ENCODE measurements around the gene GTF2A1L. TPM values are rescaled to one million over a fixed set of nuclear protein-coding genes. Genes with fewer than 3 reads are reported as not detected.
"Not testable (repeated sequence)": the region's sequence is repeated elsewhere in the genome, so short reads cannot be mapped to it uniquely, and the experiment has no call there.

GTF2A1L gene
- total RNA-seq, 1 donor from 2014 or later = not detected

DNA sequence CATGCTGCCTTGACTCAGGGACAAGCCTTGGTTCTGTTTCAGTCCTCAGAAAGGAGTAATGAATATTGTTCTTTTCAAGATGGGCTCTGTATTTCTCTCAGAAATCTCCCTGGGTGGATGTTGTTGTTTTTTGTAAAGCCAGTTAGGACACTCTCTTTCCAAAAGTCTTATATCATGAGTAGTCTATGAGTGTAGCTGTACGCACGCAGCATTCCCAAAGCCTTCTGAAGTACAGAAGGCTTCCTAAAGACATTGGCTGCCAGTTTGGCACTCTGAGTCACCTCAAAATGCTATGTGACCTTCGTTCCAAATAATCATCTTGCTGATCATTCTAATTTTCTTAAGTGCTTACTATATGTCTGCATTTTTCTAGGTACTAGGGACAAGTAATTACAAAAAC lies 16.7 kb upstream of the GTF2A1L start:
- intact Hi-C loops (cut with DNase I) = no loop called here
- no peak for ATAC-seq

DNA sequence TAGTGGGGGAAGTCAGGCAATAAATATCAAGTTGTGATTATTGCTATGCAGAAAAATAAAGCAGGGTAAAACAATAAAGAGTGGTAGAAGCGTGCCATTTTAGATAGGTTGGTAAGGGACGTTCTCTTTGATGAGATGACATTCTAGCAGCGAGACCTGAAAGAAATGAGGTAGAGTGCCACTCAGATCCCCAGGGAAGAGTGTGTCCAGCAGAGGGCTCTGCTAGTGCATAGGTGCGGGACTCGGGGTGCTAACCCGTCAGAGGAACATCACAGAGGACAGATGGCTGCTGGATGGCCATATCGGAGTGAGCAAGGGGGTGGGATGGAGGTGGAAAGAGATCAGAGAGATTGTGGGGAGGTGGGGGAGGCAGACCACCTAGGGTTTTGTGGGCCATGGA lies 16.3 kb upstream of the GTF2A1L start:
- no peak for DNase-seq (ENCODE audit: missing footprints)
- intact Hi-C loops (cut with DNase I) = no loop called here
- ATAC-seq = peak; percentile 37

More for the DNA sequence above, 16.7 kb upstream of the GTF2A1L start:
- DNase-seq (ENCODE audit: missing footprints) = no peak

DNA sequence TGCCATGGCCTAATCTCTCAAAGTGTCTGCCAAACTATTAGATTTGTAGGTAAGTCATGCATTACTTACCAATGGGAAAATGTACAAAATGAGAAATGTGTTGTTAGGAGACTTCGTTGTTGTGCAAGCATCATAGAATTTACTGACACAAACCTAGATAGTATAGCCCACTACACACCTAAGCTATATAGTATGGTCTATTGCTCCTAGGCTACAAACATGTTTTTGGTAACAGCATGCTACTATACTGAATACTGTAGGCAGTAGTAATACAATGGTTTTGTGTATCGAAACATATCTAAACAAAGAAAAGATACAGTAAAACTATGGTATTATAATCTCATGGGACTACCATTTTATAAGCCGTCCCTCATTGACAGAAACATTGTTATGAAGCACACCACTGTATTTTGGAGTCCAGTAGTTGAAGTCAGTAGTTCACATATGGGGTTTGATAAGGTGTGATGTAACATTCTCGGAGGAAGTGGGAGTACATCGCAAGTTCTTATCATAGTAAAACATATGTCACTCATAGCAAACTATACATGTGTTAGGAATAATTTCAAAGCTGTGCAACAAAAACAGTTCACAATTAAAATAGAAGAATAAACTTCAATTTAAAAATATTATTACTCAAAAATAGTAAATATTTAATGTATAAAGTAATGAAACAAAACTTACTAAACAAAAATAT lies 12.0 kb upstream of the GTF2A1L start:
- no peak for ATAC-seq
- intact Hi-C loops (cut with DNase I) = no loop called here
- DNase-seq (ENCODE audit: missing footprints) = no peak

DNA sequence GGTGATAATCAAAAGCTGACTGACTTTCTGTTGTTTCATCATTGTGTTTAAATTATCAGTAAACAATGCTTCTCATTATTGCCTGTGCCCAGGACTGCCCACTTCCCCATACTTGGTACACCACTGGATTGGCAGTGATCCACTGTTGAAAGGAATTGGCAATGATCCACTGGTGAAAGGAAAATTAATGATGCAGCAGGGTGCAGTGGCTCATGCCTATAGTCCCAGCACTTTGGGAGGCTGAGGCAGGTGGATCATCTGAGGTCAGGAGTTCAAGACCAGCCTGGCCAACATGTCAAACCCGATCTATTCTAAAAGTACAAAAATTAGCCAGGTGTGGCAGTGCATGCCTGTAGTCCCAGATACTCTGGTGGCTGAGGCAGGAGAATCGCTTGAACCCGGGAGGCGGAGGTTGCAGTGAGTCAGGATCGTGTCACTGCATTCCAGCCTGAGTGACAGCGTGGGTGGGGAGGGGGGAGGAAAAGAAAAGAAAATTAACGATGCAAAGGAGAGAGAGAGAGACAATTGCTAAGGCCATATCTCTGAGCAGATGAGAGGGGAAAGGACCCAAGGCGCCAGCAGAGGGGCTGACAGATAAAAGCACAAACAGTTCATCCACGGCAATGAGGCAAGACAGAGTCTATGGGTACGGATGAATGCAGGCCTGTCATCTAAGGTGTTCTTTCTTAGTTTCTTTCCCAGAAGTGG lies 10.2 kb upstream of the GTF2A1L start:
- intact Hi-C loops (cut with DNase I) = no loop called here
- DNase-seq (ENCODE audit: missing footprints) (no peak), ATAC-seq (no peak)

DNA sequence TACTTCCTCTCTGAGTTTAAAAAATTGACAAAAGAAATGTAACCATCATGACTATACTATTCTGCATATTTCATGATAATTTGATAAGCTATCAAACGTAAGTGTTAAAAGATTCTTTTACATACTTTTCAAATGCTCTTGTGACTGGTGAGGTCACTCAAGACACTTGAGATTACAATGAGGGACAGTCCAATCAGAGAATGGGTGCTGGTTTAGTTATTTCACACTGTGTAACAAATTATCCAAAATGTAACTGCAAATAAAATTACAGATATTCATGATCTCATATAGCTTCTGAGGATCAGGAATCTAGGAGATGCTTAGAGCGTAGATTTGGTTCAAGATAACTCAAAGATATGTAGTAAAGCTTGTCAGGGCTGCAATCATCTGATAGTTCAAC lies 4.4 kb upstream of the GTF2A1L start:
- intact Hi-C loops (cut with DNase I) = no loop called here
- DNase-seq (ENCODE audit: missing footprints) = no peak
- no peak for ATAC-seq

DNA sequence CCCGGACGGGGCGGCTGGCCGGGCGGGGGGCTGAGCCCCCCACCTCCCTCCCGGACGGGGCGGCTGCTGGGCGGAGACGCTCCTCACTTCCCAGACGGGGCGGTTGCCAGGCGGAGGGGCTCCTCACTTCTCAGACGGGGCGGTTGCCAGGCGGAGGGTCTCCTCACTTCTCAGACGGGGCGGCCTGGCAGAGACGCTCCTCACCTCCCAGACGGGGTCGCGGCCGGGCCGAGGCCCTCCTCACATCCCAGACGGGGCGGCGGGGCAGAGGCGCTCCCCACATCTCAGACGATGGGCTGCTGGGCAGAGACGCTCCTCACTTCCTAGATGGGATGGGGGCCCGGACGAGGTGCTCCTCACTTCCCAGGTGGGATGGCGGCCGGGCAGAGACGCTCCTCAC lies 3.1 kb upstream of the GTF2A1L start:
- DNase-seq (ENCODE audit: missing footprints) = not testable (repeated sequence)

DNA sequence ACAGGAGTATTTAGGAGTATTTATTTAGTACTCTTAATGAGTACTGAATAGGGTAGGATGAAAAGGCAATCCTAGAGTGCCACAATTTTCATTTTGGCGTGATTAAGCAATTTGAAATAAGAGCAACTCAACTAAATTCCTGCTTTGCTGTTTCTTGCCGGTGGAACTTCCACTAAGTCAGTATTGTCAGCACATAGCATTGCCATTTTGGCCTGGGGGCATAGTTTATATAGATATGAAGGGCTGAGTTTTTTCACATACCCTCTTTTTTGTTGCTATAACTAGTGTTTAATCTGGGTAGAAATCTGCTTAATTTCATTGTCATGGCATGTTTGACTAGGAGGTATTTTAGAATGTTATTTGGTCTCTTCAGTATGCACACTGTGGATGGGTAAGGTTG lies 1.9 kb downstream of the GTF2A1L start:
- no peak for ATAC-seq
- intact Hi-C loops (cut with DNase I) = no loop called here
- DNase-seq (ENCODE audit: missing footprints) = no peak

More for the DNA sequence above, 3.1 kb upstream of the GTF2A1L start:
- ATAC-seq; intact Hi-C loops (cut with DNase I): not testable (repeated sequence)

DNA sequence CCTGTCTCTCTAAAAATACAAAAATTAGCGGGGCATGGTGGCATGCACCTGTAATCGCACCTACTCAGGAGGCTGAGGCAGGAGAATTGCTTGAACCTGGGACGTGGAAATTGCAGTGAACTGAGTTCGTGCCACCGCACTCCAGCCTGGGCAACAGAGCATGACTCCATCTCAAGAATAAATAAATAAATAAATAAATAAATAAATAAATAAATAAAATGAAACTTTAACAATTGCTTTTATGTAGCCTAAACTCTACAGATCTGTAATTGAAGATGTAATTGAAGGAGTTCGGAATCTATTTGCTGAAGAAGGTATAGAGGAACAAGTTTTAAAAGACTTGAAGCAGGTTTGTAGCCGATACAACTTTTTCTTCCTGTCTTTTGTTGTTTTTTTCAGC lies 2.9 kb downstream of the GTF2A1L start:
- no peak for DNase-seq (ENCODE audit: missing footprints)
- intact Hi-C loops (cut with DNase I) = no loop called here
- ATAC-seq = no peak

DNA sequence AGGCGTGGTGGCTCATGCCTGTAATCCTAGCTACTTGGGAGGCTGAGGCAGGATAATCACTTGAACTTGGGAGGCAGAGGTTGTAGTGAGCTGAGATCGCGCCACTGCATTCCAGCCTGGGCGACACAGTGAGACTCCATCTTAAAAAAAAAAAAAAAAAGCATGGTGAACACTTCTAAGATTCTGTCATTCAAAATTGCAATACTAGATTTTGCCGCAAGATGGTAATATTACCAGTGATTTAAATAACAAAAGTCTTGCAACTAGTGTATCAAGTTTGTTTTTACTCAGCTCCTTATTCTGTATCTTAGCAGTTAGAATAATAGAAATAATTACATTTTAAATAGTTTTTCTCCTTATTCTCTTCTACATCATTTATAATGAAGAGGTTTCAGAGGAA lies 5.0 kb downstream of the GTF2A1L start:
- ATAC-seq; intact Hi-C loops (cut with DNase I); DNase-seq (ENCODE audit: missing footprints): not testable (repeated sequence)

DNA sequence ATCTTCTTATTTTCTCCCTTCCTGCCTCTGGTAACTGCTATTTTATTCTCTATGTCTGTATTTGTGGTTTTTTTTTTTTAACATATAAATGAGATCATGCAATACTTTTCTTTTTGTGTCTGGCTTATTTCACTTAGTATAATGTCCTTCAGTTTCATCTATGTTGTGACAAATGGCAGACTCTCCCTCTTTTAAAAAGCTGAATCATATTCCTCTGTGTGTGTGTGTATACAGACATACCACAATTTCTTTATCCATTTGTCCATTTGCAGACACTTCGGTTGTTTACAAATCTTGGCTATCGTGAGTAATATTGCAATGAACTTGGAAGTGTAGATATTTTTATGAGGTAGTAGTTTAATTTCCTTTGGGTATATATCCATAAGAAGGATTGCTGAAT lies 7.0 kb downstream of the GTF2A1L start:
- no peak for DNase-seq (ENCODE audit: missing footprints)
- ATAC-seq = no peak
- intact Hi-C loops (cut with DNase I) = no loop called here

DNA sequence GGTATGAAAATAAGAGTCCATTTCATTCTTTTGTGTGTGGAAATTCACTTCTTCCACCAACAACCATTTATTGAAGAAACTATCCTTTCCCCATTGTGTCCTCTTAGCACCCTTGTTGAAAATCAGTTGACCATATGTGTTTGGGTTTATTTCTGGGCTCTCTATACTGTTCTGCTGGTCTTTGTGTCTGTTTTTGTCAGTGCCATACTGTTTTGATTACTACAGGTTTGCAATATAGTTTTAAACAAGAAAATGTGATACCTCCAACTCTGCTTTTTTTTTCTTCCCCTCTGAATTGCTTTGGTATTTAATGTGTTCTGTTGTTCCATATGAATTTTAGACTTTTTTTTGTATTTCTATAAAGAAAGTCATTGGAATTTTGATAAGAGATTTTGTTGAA lies 8.4 kb downstream of the GTF2A1L start:
- no peak for DNase-seq (ENCODE audit: missing footprints)
- no peak for ATAC-seq
- intact Hi-C loops (cut with DNase I) = no loop called here

DNA sequence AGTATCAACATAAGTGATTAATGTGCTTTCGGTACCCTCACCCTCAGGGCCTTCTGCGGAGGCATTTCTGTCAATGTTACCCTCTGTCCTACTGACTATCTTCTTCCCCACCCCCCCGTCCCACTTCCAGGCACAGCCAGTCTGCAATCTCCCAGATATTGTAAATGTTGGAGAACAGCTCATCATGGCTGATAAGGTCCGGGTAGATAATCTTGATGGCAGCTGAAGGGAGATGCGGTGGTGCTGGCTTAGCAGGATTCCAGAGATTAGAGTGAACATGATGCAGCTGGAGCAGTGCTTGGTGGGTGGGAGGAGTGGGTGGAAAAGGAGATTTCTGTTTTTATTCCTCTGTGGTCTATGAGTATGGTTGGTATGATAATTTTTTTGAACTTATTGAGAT lies 15.5 kb downstream of the GTF2A1L start:
- no peak for DNase-seq (ENCODE audit: missing footprints)
- intact Hi-C loops (cut with DNase I) = no loop called here
- no peak for ATAC-seq

DNA sequence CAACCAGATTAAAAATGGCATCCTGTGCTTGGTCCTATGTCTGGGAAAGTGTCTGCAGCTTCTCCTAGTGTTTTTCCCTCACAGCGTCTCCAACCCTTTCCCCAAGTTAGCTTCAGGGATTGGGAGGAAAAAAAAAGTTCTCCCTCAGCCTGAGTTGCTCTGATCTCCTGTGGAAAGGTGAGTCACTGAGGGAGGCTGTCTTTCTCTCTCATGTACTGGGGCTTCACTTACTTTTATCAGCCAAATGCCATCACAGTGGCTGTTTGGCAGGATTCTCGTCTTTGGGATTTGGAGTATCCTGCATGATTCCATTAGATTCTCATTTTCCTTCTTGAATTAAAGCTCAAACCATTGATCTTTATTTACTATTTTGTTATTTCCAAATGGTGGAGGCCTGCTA lies 18.1 kb downstream of the GTF2A1L start:
- intact Hi-C loops (cut with DNase I) = no loop called here
- no peak for ATAC-seq

DNA sequence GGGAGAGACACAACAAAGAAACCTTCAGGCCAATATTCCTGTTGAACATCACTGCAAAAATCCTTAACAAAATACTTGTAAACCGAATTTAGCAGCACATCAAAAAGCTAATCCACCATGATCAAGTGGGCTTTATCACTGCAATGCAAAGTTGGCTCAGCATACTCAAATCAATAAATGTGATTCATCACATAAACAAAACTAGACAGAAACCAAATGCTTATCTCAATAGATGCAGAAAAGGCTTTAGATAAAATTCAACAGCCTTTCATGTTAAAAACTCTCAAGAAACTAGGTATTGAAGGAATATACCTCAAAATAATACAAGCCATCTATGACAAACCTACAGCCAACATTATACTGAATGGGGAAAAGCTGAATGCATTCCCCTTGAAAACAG lies 20.6 kb downstream of the GTF2A1L start:
- ATAC-seq = no peak
- intact Hi-C loops (cut with DNase I) = no loop called here
- no peak for DNase-seq (ENCODE audit: missing footprints)

More for the DNA sequence above, 18.1 kb downstream of the GTF2A1L start:
- no peak for DNase-seq (ENCODE audit: missing footprints)

DNA sequence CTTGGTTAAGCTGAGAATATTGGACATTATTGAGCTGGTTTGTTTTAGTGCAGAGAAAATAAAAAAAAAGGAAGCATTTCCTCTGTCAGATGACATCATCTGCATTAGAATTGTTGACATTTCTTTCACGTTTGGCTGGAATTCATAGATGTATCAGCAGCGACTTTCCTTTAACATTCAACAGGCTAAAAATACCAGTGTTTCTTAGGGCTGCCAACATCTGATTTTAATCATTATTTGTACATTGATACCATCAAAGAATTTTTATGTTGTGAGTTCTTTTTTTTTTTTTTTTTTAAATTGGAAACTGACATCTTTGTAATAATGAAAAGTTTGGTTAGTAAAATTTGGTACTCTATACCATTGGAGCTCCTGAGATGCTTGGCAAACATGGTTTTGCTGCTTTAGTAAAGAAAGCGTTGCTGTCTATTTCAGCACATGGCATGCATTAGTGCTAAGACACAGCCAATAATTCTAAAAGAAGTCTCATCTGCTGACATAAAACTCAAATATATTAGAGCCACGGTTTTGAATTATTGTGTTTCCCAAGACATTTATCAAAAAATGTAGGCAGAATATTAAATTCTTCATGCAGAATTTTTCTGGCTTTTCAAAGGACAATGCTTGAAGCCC lies 33.6 kb downstream of the GTF2A1L start:
- DNase-seq (ENCODE audit: missing footprints) (no peak), ATAC-seq (no peak)
- intact Hi-C loops (cut with DNase I) = no loop called here

DNA sequence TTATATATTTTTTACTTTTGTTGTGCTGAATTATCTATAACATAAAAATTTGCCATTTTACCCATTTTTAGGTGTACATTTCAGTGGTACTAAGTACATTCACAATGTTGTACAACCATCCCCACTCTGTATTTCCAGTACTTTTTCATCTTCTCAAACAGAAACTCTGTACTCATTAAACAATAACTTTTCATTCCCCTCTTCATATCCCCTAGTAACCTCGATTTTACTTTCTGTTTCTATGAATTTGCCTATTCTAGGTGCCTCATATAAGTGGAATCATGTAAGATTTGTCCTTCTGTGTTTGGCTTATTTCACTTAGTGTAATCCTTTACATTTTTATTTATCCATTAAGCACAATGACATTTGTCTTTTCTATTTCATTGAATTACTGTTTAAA lies 51.3 kb downstream of the GTF2A1L start:
- intact Hi-C loops (cut with DNase I) = no loop called here
- no peak for DNase-seq (ENCODE audit: missing footprints)
- ATAC-seq = no peak

DNA sequence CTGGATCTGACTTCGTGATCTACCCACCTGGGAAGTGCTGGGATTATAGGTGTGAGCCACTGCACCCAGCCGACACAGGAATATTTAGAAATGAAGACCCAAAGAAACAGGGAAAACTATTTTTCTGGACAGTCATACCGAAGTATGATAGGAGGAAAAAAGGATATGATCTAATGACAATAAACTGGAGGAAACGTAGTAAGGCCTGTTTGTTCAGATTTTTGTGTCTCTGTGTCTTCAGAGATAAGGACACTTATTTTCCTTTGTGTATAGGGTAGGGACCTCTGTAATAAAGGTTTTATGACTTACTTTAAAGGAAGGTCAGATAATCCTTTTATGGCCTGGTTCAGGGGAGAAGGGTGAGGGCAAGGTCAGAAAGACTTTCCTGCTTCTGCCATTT lies 55.9 kb downstream of the GTF2A1L start:
- no peak for ATAC-seq
- DNase-seq (ENCODE audit: missing footprints) = no peak
- intact Hi-C loops (cut with DNase I) = no loop called here

DNA sequence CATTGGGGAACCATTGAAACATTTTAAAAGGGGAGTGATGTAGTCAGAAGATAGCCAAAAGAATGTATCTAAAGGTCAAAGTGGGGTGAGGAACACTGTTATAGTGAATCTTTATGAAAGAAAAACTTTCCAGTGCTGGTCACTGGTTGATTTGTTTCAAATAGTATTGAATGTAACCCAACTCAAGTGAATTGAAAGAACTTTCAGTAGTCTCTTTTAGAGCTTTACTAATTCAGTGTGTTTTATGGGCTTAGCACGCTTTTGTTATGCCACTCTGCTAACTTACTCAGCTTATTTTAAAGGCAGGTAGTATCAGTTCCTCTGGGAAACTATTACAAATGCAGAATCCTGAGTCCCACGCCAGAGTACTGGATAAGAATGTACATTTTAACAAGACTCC lies 57.3 kb downstream of the GTF2A1L start:
- DNase-seq (ENCODE audit: missing footprints) = no peak
- no peak for ATAC-seq
- intact Hi-C loops (cut with DNase I) = no loop called here

DNA sequence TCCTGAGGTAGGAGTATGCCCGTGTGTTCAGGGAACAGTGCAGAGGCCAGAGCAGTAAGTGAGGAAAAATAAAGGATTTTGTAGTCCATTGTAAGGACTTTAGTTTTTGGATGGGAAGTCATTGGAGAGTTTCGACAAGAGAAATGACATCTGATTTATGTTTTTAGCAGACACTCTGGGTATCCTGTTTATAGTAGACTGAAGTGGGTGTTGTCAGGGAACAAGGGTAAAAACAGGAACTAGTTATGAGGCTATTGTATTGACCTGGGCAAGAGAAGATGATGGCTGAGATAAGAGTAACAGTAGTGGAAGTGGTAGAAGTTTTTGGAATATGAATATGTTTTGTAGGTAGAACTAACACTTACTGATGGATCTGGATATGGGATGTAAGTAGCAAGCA lies 59.8 kb downstream of the GTF2A1L start:
- intact Hi-C loops (cut with DNase I) = no loop called here
- no peak for DNase-seq (ENCODE audit: missing footprints)
- no peak for ATAC-seq

DNA sequence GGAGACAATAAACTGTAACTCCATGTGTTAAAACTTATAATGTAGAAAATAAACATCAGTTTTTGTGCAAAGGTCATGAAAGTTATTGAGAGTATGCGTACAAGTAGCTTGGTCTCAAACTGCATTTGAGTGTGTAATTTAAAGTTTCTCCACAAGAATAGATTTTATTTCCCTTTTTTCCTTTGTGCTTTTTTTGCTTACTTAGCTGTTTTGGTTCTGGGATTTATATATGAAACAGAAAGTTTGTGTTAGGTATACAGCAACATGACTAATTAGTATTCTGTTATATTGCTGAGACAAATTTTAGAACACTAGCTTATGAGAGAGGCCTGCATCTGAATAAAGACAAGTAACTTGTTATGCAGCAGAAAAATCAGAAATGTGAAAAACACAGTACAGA lies 67.5 kb downstream of the GTF2A1L start:
- no peak for DNase-seq (ENCODE audit: missing footprints)
- intact Hi-C loops (cut with DNase I) = no loop called here
- ATAC-seq = no peak

Data from Right ventricle myocardium inferior (tissue), 1 donor.